HG03460 (cell line): ENCODE measurements around the gene GCNA.
"Not testable (repeated sequence)": the region's sequence is repeated elsewhere in the genome, so short reads cannot be mapped to it uniquely, and the experiment has no call there.

Source experiments
- ATAC-seq: cut with Tn5 transposase; IDR thresholded peaks from one replicate; pipeline ENCODE4 v1.9.1; 2021; ENCODE audit not compliant: unreplicated experiment

GCNA gene

GRCh38 chrX:71637848-71638247, 59.6 kb downstream of the GCNA start:
- ATAC-seq = no peak

GRCh38 chrX:71638409-71638808, 60.2 kb downstream of the GCNA start:
- no peak for ATAC-seq

DNA sequence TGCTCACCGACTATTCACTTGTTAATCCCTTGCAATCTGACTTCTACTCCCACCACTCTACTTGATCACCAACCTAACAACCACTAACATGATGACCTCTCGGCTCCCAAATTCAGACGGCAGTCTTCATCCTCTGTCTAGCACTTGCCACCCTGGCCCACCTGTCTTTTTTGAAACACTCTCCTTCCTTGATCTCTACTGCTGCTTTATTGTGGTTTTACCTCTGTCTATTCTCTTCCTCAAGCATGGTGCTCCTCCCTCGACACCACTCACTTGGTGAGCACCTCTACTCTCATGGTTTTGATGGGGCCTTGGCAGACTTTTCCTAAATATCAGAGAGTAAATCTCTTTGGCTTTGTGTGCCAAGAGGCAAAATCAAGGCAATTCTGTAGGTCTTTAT, 61.8 kb downstream of the GCNA start:
- no peak for ATAC-seq

GRCh38 chrX:71644406-71644805, 66.2 kb downstream of the GCNA start:
- not testable (repeated sequence) for ATAC-seq

GRCh38 chrX:71650333-71650969, 72.2 kb downstream of the GCNA start:
- ATAC-seq = peak; percentile 88

DNA sequence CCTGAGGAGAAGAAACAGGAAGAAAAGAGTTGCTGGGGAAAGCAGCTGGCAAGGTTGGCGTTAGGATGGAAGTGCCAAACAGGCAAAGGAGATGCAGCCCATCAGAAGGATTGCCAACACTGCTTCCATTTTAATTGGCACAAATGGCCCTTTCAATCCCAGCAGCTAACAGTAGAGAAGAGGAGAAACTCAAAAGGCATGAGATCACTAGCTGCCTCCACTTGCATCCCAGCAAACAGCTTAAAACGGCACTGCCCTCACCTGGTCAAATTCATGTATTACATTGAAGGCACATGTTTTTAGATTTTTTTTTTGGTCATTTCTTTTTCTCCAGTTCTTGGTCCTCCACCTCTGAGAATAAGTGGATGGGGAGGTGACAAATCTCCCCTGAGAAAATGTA, 74.2 kb downstream of the GCNA start:
- no peak for ATAC-seq

- ATAC-seq = no peak
Measured at GRCh38 chrX:71653344-71653743, 75.1 kb downstream of the GCNA start.

GRCh38 chrX:71657267-71657666, 79.0 kb downstream of the GCNA start:
- no peak for ATAC-seq

DNA sequence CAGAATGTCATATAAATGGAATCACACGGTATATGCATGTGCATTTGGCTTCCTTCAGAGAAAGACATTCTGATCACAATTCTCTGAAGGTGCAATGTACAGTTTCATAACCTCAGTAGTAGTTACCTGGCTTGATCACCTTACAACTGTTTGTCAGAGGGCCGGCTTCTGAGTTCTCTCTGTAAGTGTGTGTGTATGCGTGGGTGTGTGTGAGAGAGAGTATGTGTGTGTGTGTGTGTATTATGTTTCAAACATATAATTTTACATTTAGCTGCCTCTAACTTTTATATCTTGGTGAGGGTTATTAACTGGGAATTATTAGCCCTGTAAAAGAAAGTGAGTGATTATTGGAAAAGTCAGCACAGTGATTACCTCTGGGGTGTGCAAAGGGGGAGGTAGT, 81.1 kb downstream of the GCNA start:
- no peak for ATAC-seq

DNA sequence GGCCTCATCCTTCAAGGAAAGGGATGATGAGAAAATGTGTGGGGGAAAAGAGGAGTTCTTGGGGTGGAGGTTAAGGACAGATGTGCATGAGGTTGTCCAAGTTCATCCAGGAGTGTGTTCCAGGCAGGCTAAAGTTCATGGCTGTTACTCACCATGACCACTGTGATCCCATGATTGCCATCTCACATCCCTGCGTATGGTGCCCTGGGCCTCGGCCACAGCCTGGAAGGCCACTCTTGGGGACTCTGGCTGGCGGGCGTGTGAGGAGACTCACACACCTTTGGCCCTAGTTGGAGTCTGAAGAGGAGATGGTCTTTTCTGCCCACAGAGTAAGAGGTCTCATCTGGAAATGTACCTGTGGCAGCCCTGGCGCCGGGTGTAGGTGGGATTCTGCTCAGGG, 81.7 kb downstream of the GCNA start:
- ATAC-seq = no peak

DNA sequence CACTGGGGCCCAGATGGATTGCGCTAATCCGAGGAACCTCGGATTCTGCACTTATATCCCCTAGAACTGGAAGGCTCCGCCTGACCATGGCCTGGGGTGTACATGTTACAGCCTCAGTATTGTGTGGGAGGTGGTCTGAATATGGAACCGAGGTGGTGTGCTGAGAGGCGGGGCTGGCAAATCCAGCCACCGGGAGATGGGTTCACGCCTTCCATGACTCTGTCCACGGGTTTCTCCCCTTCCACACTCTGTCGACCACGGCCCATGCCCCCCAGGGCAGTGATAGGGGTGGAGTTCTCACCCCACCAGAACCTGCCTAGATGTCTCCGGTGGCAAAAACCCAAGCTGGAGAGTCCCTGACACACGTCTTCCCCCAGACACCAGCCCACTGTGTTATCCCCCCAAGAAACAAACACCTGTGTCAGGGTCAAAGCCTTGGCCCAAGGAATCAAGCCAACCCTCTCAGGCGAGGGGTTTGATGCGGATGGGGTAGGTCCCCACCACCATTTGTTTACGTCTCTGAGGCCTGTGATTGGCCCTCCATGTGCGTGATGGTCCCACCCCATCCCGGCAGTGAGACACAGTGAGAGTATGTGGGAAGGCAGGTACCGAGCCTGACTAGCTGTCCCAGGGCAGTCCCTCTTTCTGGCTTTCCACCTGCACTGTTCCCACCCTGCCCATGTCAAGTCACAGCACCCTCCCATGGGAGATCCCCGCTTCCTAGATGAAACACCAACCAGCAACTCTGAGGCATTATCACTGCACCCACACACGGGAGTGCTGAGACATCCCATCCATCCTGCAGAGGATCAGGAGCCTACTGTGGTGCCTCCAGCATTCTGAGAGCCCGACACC, 82.6 kb downstream of the GCNA start:
- no peak for ATAC-seq

GRCh38 chrX:71661919-71662318, 83.7 kb downstream of the GCNA start:
- ATAC-seq = no peak

GRCh38 chrX:71662654-71663053, 84.4 kb downstream of the GCNA start:
- ATAC-seq = not testable (repeated sequence)
